K562 (cell line): ENCODE data around the gene IDH2.

Experiments used
- CHD1 ChIP-seq: fragments of 200-600 bp; sonication (generic); IDR thresholded peaks from one replicate; pipeline ENCODE4 v1.6.1; 2012; ENCODE audit warnings: mild to moderate bottlenecking, moderate library complexity, low read length, inconsistent platforms
- ELF4 ChIP-seq: fragments of 450-650 bp; formaldehyde crosslinking; IDR thresholded peaks from 2 replicates; pipeline ENCODE4 v1.4.0; 2022; ENCODE audit warnings: missing genetic modification characterization
- ESRRA ChIP-seq: fragments of 450-650 bp; IDR thresholded peaks from 2 replicates; pipeline ENCODE4 v1.6.1; 2014; ENCODE audit warnings: low read depth, mild to moderate bottlenecking, moderate library complexity, borderline replicate concordance
- NR3C1 ChIP-seq: sonication (generic); formaldehyde crosslinking; IDR thresholded peaks from 2 replicates; pipeline ENCODE4 v1.8.1; 2022; ENCODE audit warnings: missing genetic modification reagents
- USF2 ChIP-seq: sonication (generic); formaldehyde crosslinking; IDR thresholded peaks from 2 replicates; pipeline ENCODE4 v1.5.0; 2020; ENCODE audit warnings: missing genetic modification reagents
- ZNF280B ChIP-seq: fragments of 250-450 bp; sonication (Bioruptor Pico); IDR thresholded peaks from 2 replicates; pipeline ENCODE4 v1.5.1; 2021; ENCODE audit warnings: mild to moderate bottlenecking

- TF ChIP-seq USF2 (CRISPR knock-in tag), result no peak
- no peak for TF ChIP-seq ESRRA
- TF ChIP-seq CHD1, result no peak
- no peak for TF ChIP-seq ELF4 (CRISPR knock-in tag)
- TF ChIP-seq ZNF280B (CRISPR knock-in tag), result no peak
- TF ChIP-seq NR3C1 (CRISPR knock-in tag), result no peak
Observed at GRCh38 chr15:90076716-90077115, 25.6 kb downstream of the IDH2 start.
